HG03469 (cell line): ENCODE measurements around the gene SEC24B.
"Not testable (repeated sequence)": the region's sequence is repeated elsewhere in the genome, so short reads cannot be mapped to it uniquely, and the experiment has no call there.

Source experiments
- ATAC-seq: cut with Tn5 transposase; IDR thresholded peaks from one replicate; pipeline ENCODE4 v1.9.1; 2021; ENCODE audit warnings: mild to moderate bottlenecking, moderate library complexity, moderate number of reproducible peaks; ENCODE audit not compliant: unreplicated experiment

Gene SEC24B

GRCh38 chr4:109574931-109575804 is 141.6 kb downstream of the SEC24B start:
- no peak for ATAC-seq

DNA sequence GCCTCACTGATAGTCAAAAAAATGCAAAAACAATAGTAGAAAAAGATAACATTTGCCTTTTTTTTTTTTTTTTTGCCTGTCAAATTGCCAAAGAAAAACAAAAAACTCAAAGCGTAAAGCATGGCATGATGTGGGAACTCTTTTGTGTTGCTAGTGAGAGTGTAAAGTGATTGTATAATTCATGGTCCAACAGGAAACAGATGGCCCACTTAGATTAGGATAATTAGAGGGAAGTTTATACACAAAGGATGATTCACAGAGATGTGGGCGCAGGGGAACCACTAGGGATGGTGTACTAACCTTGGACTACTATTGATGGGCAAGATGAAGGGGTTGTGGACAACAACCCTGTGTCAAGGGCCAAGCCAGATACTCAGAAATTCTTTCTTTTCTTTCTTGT is 142.8 kb downstream of the SEC24B start:
- ATAC-seq, result no peak

GRCh38 chr4:109578846-109579245 is 145.2 kb downstream of the SEC24B start:
- no peak for ATAC-seq

DNA sequence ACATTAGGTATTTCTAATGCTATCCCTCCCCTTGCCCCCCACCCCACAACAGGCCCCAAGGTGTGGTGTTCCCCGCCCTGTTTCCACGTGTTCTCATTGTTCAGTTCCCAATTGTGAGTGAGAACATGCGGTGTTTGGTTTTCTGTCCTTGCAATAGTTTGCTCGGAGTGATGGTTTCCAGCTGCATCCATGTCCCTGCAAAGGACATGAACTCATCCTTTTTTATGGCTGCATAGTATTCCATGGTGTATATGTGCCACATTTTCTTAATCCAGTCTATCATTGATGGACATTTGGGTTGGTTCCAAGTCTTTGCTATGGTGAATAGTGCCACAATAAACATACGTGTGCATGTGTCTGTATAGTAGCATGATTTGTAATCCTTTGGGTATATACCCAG is 146.4 kb downstream of the SEC24B start:
- not testable (repeated sequence) for ATAC-seq

- ATAC-seq, result peak; percentile 94
Measured at GRCh38 chr4:109588176-109588575, 154.6 kb downstream of the SEC24B start.

DNA sequence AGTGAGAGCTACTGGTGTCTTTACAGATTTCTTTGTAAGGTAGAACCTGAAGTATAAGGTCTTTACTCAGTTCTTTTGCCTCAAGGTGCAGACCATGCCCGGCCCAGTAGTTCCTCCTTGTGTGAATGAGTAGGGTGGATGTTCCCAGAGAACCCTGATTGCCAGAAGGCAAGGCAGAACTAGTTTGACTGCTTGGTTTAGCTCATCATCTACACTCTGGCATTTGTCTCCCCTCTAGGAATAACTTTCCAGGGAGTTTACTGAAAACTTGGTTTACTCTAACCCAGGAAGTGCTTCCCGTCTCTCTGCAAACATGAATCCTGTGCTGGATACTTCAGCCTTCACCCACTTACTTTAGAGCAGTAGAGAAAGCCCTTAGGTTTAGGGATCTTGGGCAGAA is 155.5 kb downstream of the SEC24B start:
- ATAC-seq, result no peak

DNA sequence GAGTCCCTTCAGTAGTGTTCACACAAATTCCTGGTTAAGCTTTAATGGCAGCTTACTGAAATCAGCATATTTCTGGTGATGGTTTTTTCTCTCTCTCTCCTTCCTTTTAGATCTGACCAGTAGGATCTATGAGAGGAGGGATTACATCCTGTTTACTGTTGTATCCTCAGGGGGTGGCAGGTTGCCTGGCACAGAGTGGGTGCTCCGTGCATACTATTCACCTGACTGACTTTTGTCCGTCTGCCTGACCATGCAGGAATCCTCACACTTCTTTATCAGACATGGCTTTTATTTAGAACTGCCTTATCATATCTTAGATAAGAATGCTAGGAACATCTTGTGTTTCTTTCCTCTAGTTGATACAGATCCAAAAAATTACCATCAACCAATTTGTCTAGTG is 156.0 kb downstream of the SEC24B start:
- no peak for ATAC-seq
